Stimulated activated CD8-positive, alpha-beta memory T cell treated with anti-CD3 and anti-CD28 coated beads, Interleukin-7, amount 100 ng/mL, for 4 hours (primary cell): Measurements from ENCODE around the gene MMP20.

Experiments
- DNase-seq, 2 donors: peaks; one replicate each; pipeline ENCODE4 v3.0.0-alpha.2; 2020; ENCODE audit warnings: low read depth in 2 of 2

The MMP20 gene

GRCh38 chr11:102553835-102554282, 71.3 kb downstream of the MMP20 start:
- DNase-seq: no peak

GRCh38 chr11:102552447-102553194, 72.5 kb downstream of the MMP20 start:
- no peak for DNase-seq

GRCh38 chr11:102552020-102552419, 73.1 kb downstream of the MMP20 start:
- DNase-seq: no peak

- DNase-seq: no peak
Observed at GRCh38 chr11:102551169-102551781, 73.9 kb downstream of the MMP20 start.

- DNase-seq: peak in 1 of 2 donors; percentile 6
Observed at GRCh38 chr11:102546923-102547471, 78.1 kb downstream of the MMP20 start.

- DNase-seq: no peak
Observed at GRCh38 chr11:102546427-102546826, 78.7 kb downstream of the MMP20 start.

- DNase-seq: no peak
Observed at GRCh38 chr11:102545701-102546100, 79.4 kb downstream of the MMP20 start.

GRCh38 chr11:102544594-102544993, 80.5 kb downstream of the MMP20 start:
- no peak for DNase-seq

- no peak for DNase-seq
Observed at GRCh38 chr11:102539567-102539966, 85.6 kb downstream of the MMP20 start.

GRCh38 chr11:102538932-102539331, 86.2 kb downstream of the MMP20 start:
- DNase-seq: no peak

GRCh38 chr11:102534261-102534872, 90.8 kb downstream of the MMP20 start:
- DNase-seq: no peak

GRCh38 chr11:102530558-102530957, 94.6 kb downstream of the MMP20 start, which contains the start of gene MMP7:
Gene MMP7, minus strand, starts transcription at chr11:102530747. Its CDS starts 47 bp downstream, at chr11:102530700.
- no peak for DNase-seq

GRCh38 chr11:102528618-102529017, 96.5 kb downstream of the MMP20 start:
- DNase-seq: no peak

- DNase-seq: no peak
Observed at GRCh38 chr11:102527684-102528083, 97.4 kb downstream of the MMP20 start.

- no peak for DNase-seq
Observed at GRCh38 chr11:102527041-102527440, 98.1 kb downstream of the MMP20 start.
